GM19025 (cell line): ENCODE results near the gene DOCK1.

Experiments used
- ATAC-seq: cut with Tn5 transposase; IDR thresholded peaks from one replicate; pipeline ENCODE4 v1.9.1; 2021; ENCODE audit warnings: mild to moderate bottlenecking, low read depth, moderate library complexity; ENCODE audit not compliant: unreplicated experiment

The DOCK1 gene

DNA sequence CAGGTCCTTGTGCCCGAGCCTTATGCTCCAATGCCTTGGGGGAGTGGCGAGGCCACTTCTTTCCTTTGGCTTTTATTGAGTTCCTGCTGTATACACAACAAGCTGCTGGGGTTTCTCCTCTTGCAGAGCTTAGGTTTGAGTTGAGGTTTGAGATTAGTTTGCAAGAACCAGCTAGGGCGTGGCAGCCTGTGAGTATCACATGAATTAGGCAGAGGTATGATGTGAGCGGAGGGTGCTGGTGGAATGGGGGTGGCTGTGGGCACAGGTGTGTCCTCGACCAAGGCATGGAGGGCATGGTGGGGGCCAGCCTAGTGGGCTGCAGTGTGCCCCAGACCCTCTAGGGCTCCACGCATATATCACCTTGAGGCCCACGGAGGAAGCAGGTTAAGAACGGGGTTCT, 123.3 kb downstream of the DOCK1 start:
- no peak for ATAC-seq

DNA sequence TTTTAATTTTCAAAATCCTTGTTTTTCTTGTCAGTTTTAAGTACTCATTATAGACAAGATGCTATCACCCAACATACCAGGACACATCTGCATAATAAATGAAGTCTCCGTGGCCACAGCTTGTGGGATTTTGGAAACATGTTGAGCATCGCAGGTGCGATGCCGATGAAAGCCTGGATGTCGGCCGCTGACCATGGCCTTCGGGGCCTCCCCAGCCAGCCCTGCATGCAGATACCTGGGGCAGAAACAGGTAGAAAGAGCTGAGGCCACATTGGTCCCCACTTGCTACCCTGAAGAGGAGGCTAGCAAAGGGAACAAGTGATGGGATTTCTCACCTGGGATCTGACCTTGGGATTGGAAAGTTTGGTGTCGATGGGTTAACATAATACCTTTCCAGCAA, 123.8 kb downstream of the DOCK1 start:
- no peak for ATAC-seq

DNA sequence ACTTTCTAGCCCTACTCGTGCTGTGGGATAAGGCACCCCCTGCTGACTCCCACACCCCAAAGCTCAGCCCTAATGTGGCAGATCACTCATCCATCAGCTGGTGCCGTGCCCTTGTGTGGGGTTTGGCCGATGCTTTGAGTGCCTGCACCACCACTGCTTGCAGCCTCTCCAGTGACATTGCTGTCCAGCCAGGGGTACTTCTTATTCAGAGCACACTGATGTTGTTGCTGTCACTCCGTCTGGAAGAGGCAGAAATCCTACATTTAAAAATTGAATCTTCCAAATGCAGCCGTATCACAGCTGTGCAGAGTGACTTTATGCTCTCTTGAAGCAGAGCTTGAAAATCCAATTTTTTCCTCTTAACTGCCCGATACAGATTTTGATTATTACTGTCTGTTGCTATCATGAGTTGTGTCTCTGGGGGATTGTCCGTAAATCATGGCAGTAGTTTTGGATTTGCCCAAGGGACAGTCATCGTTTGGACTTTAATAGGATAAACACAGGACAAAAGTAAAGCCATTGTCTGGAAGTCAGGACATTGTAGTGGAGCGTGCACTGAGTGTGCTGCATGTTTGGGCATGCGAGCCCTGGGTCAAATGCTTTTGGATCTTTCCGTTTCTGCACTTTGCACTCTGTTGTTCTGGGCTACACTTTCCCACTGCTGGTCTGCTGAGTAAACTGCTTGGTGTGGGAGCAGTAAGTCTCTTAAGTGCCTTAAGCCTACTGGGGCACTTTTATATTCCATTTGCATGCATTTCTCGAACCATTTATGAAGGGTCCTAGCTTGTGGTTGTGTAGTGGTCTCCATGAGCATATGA, 128.2 kb downstream of the DOCK1 start:
- no peak for ATAC-seq

DNA sequence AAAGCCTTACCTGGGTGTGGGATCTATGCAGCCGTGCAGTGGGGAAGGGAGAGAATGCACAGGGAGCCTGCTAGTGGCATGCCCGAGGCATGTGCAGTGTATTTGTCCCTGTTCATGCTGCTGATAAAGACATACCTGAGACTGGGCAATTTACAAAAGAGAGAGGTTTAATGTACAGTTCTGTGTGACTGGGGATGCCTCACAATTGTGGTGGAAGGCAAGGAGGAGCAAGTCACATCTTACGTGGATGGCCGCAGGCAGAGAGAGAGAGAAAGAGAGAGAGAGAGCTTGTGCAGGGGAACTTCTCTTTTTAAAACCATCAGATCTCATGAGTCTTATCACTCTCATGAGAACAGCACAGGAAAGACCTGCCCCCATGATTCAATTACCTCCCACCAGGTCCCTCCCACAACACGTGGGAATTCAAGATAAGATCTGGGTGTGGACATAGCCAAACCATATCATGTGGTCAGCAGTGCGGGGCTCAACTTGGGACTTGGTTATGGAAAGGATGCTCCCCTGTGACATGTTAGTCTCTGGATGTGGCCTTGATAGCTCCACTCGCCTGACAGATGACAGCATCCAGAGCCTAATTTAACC, 128.9 kb downstream of the DOCK1 start:
- no peak for ATAC-seq

DNA sequence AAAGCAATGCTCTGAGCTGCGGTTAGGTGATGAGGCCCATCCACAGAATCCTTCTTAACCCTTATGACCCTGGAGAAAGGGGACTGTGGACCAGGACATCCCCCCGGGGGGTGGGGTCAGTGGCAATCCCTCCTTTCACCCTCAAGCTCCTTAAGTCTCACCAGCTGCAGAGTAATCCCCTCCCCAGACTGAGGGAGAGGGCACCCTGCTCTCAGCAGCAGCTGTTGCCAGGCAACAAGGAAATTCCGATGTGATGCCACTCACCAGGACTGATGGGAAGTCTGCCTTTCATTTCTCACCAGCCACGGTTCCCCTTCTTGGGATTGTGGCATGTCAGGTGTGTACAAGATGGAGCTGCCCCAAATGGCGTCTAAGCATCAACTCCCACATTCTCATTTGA, 129.6 kb downstream of the DOCK1 start:
- no peak for ATAC-seq

DNA sequence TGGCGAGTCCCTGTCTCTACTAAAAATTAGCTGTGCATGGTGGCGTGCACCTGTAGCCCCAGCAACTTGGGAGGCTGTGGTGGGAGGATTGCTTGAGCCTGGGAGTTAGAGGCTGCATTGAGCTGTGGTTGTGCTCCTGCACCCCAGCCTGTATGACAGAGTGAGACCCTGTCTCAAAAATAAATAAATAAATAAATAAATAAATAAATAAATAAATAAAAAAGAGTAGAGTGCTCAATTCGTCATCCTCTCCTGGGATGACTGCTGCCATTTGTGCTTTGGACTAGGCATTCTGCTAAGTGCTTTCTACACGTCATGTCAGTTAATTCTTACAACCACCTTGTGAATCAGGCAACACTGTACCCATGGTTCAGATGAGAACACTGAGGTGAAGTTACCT, 130.6 kb downstream of the DOCK1 start:
- ATAC-seq, result no peak

DNA sequence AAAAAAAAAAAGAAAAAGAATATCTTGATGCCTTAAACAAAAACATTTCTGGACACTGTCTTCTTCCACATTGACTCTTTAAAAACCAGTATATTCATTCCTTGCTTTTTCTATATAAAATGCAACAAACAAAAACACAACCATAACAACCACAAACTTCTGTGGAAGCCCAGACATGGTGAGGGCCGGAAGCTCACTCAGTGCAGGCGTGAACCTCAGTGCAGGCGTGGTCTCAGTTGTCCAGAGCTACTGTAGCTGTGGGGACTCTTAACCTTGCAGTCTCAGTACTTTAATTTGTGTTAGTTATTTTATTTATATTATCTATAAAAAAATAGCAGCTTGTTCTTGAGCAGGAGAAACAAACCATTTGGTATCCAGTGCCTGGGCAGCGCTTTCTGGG, 131.8 kb downstream of the DOCK1 start:
- ATAC-seq, result no peak

DNA sequence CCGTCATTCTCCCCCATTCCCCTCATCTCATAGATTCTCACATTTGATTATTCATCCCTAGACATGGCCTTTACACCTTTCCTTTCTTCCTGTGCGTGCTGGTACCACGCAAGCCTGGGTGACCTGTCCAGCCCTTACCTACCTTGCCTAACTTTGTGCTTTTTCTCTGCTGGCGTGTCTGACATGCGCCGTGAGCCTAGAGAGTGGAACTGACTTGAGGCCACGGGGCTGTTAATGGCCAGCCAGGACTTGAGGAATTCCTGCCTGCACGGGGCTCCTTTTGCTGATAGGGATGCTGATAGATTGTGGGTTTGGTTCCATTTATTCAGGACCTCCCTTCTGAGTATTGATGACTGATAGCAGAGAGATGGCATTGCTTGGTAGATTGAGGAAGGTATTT, 134.2 kb downstream of the DOCK1 start:
- ATAC-seq, result no peak

DNA sequence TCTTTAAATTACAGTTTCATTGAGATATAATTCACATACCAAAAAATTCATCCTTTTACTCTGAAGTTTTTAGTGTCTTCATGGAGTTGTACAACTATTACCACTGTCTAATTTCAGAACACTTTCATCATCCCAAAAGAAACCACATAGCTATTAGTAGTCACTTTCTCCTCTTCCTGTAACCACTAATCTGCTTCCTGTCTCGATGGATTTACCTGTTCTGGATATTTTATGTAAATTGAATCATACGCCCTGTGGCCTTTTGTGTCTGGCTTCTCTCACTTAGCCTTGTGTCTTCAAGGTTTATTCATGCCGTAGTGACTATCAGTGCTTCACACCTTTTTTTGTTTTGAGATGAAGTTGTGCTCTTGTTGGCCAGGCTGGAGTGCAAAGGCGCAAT, 135.5 kb downstream of the DOCK1 start:
- ATAC-seq, result no peak

DNA sequence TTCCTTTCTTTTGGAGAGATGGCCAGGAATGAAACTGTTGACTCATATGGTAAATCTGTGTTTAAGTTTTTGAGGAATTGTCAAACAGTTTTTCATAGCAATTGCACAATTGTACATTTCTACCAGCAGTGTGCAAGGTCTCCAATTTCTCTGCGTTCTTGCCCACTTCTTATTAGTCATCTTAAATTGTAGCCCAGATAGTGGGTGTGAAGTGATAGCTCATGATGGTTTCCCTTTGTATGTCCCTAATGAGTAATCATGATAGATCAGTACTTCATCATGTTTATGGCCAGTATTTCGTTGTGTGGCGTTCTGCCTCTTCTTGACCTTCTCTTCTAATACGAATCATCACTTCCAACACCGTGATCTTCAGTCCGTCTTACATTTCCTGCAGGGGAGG, 136.3 kb downstream of the DOCK1 start:
- ATAC-seq, result no peak

DNA sequence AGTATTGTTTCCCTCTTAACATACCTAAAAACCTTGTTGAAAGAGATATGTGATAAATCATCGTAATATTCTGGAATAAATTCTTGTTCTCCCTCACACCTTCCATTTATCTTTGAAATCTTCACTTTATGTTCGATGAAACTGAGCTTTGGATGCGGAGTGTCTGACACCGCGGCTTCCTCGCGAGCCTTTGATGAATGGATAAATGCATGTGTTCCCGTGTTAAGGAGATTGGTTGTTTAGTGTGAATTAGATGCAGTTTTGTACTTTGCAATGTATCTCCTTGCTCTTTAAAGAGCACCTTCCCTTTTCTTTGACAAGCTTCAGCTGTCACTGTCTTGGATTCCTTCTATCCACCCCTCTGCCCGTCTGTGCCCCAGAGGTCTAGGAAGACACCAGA, 138.1 kb downstream of the DOCK1 start:
- no peak for ATAC-seq

DNA sequence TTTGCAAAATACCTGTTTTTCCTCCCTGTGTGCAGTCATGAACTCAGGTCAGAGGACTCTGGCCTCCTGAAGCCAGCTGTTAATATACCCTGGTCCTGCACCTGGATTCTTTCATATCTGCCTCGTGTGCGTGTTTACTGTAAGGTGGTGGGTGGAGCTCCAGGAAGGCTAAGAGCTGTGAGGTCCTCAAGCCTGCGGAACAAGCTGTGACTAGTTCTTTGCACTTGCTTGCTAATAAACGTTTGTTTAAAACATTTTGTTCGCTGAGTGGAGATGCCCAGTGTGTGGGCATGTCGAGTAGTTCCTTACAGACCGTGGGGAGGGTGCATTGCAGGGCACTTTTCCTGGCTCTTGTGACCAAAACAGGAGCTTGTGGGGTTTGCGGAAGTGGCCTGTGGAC, 139.0 kb downstream of the DOCK1 start:
- no peak for ATAC-seq

DNA sequence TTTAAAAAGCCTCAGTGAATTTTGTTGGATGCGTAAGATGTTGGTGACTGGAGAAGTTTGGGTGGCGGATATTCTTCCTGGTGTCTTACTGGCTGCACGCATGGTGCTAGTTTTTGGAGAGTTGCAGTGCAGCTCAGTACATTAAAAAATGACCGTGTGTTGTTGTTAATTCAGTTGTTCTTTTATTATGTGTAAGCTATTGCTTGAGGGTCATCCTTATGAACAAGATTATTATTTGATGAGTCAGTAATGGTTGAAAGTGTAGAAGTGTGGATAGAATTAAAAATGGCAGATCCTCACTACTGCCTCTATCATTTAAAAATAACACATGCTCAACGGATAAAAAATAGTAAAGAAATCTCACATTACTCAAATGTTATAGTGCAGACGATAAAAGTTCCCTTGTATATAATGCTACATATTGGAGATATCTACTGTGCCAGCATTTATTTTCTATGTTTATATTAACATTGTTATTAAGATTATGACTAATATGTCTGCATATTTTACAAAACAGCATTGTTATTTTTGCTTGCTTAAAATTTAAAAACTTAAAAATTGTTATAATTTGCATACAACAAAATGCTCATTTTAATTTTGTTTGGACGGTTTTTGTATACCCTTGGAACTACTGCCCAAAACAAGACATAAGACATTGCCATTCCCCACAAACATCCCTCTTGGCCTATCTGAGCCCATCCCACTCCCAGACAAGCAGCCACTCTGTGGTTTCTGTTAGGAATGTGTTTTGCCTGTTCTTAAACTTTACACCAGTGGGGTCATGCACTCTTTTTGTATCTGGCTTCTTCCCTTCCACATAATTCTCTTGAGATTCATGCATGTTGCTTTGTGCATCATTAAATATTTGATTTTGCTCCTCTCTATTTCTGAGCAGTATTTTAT, 142.0 kb downstream of the DOCK1 start:
- ATAC-seq, result no peak

DNA sequence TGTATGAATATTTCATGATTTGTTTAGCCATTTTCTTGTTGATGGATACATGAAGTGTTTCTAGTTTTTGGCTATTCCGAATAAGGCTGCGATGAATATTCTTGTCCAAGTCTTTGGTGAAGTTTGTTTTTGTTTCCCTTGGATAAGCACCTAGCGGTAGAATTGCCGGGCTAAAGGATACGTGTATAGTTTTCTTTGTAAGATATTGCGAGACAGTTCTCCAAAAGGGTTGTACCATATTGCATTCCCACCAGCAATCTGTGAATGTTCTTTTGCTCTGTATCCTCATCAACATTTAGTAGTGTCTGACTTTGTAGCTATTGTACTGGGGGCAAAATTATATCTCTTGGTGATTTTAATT, 142.6 kb downstream of the DOCK1 start:
- no peak for ATAC-seq

DNA sequence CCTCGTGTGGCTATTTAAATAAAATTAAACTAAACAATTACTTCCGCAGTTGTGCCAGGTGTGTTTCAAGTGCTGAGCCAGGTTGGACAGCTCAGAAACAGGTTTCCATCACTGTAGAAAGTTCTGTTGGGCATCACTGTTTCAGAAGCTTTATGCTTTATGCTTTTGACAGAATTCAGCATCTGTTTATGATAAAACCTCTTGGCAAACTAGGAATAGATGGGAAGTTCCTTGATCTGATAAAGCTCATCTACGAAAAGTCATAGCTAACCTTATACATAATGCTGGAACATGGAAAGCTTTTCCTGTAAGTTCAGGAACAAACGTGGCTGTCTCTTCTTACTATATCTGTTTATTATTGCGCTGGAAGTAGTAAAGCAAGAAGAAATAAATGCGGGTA, 143.4 kb downstream of the DOCK1 start:
- ATAC-seq, result no peak

DNA sequence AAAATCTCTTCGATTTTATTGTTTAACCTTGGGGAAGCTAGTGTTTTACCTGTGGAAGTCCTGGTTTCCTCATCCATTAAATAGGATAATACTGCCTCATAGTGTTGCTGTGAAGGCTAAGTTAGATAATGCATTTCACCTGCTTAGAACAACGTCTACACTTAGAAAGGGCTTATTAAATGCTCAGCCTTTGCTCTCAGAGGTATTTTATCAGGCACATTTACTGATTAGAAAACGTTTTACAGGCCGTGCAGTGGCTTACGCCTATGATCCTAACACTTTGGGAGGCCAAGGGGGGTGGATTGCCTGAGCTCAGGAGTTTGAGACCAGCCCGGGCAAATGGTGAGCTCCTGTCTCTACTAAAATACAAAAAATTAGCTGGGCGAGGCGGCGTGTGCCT, 146.8 kb downstream of the DOCK1 start:
- ATAC-seq, result no peak

DNA sequence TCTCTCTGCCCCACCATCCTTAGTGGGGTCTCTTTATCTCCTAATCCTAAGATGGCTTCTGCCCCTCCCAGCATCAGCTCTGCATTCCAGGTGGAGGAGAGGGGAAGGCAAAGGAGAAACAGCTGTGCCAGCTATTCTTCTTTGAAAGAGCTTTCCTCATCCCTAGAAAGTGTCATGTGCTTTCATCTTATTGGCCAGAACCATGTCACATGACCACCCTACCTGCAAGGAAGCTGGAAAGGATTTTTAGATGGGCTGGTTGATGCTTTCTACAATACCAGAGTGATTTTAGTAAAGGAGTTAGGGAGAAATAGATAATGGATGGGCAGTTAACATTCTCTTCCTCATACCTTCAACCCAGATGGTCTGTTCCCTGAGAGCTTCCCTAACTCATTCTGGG, 150.0 kb downstream of the DOCK1 start:
- ATAC-seq, result no peak

DNA sequence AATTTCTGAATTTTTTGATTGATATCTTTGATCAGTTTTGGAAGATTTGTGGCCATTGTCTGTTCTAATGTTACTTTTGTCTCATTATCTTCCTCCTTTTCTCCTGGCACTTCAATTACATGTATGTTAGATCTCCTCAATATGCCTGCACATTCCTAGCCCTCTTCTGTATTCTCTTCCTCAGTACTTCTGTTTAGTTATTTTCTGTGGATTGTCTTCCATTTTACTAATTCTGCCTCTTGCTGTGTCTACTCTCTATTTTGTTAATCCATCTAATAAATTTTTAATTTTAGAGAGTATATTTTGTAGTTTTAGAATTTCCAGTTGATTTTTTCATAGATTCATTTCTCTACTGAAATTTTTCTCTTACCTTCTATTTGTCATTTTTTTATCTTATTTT, 154.1 kb downstream of the DOCK1 start:
- ATAC-seq, result no peak

DNA sequence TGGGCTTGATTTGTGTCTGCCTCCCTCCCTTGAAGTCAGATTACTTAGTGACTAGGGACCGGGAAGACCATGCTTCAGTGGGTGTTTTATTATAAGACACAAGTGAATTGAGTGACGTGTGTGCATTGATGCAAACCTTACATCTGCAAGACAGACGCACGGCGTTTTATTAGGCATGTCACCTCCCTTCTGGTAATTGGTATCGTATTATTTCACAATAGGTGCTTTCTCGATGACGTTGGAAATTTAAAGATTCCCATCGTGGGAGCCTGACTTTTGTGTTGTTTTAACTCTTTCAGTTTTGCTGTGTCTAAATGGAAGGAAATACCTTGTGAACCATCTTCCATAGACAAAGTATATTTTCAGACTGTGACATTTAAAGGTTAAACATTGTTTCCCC, 158.5 kb downstream of the DOCK1 start:
- no peak for ATAC-seq

DNA sequence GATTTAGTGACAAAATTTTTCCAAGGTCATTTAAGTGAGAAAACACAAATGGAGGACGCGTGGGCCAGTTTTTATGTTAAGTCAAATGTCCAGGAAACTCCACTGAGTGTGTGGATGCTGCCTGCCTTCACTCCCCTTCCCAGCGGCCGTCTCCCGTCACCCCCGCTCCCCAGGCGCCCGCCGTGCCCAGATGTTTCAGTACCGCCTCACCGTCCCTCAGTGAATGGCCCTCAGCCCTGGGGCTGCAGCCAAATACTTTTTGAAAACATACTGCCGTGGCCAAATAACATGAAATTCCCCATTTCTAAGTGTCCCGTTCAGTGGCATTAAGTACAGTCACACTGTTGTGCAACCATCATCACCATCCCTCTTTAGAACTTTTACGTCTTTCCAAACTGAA, 159.2 kb downstream of the DOCK1 start:
- ATAC-seq, result no peak

DNA sequence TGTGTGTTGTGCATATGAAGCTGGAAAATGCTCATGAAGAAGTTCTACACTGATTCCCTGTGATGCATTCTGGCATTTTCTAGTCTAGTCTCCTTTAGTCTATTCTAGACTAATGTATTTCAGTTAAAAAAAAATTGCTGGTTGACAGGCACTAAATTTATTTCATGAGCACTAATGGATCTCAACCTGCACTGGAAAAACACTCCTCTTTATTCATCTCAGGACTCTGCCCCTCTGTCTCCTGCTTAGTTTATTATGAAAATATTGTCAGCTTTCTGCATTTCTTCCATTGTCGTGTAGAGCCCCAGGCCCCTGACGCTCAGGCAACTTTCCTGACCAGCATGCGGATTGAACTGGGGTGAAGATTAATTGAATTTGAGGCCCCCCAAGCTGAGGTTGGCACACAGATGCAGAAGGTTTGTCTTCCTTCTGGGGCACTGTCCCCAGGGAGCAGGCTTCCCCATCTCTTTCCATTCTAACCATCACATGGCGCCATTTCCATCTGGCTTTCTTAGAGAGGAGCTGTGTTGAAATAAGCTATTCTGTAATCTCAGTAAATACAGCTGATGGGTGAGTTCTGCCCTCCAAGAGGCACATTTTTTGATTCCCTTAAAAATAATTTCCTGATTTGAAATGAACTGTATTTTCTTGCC, 162.4 kb downstream of the DOCK1 start:
- no peak for ATAC-seq
